ENCODE measurements around the gene PLA2G2F. TPM values are rescaled to one million over a fixed set of nuclear protein-coding genes. Genes with fewer than 3 reads are reported as not detected.

The PLA2G2F gene
- total and polyA plus RNA-seq, 2 of the 8 experiments (the other 6 are each of a cell fraction or from before 2014, with no cell fraction given) = not detected

DNA sequence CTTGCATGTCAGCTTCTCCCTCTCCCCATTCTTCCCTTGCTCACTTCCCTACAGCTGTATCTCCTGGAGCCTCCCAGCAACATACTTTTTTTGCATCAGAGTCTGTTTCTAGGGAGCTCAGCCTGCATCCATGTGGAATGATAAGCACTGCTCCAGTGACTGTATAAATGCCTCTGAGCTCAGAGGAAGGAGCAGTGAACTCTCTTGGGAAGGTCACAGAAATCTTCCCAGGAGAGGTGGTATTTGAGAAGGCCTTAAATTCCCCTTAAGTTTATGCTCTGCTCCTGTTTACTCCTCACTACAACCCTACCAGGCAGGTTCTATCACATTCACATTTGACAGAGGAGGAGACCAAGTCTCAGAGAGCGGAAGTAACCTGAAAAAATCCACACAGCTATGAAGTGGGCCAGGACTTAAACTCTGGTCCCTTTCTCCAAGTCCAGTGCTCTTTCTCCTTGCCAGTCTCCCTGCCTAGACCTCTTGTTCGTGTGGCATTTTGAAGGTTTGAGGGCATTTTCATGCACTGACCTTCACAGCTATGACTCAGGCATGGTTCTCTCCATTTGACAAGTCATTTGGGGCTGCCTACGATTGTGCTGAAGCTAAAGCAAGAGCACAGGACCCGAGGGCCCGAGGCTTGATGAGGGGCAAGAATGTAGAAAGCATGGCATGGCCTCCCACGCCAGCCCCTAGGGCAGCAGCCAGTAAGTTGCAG, 41.2 kb downstream of the PLA2G2F start:
- H3K79me1 ChIP-seq (ENCODE audit: low read depth, low read length) = 0 out of 2 replicates have a peak, but pooled peaks cover 3% of the 10 kb centered on the region
- no peak overlapping the region for H3K9ac ChIP-seq (replicated peaks in 1 of 4; ENCODE audit: extremely low read depth in 1 of 4, low read depth in 3 of 4, low read length in 3 of 4)
- H4K5ac ChIP-seq (ENCODE audit: insufficient read length, low read depth, low read length) = no peak overlapping the region
- ChIA-PET CTCF (ENCODE audit: partially characterized antibody) (interaction anchor here (0.5 to 8.3 kb wide), 12 partner anchors 9 to 306 kb away, joined by 3 to 90 read pairs (median 4); partner anchors contain the start of gene CAMK2N1), POLR2A (ENCODE audit: partially characterized antibody) (no interaction called here)
- H2BK20ac ChIP-seq (ENCODE audit: low read length) = no peak overlapping the region
- no peak overlapping the region for H4K8ac ChIP-seq (ENCODE audit: extremely low read depth, insufficient read depth, low read length)
- no peak overlapping the region for H3K27ac ChIP-seq (ENCODE audit: low read depth, low read length)
- no peaks in the 10 kb centered on the region for H3K36me3 ChIP-seq (ENCODE audit: control insufficient read depth in 2 of 4, insufficient read depth in 4 of 4, low read length in 3 of 4)
- FAIRE-seq (no peak), DNase-seq (ENCODE audit: low read depth in 1 of 2, low spot score in 2 of 2) (no peak)
- H3K4me1 ChIP-seq (replicated peaks in 1 of 4; ENCODE audit: control insufficient read depth in 3 of 4, insufficient read depth in 4 of 4, low read length in 3 of 4) = 0 out of 7 replicates have a peak, but pooled peaks cover 0 to under 1% (median 0%) of the 10 kb centered on the region in 4 experiments
- H3K4me3 ChIP-seq (ENCODE audit: extremely low read depth in 1 of 4, insufficient read depth in 2 of 4, low read depth in 3 of 4, low read length in 4 of 4) = no peak overlapping the region
- H3K23me2 ChIP-seq (ENCODE audit: low read depth, low read length) = no peaks in the 10 kb centered on the region
- H2AK5ac ChIP-seq (ENCODE audit: low read depth, low read length) = 0 out of 2 replicates have a peak overlapping the region, but pooled peaks have one; percentile 53
- no peak overlapping the region for H4K91ac ChIP-seq (replicated peaks; ENCODE audit: insufficient read length, low read length)
- no peak overlapping the region for H2BK12ac ChIP-seq (ENCODE audit: low read depth, low read length)
- H2BK15ac ChIP-seq (ENCODE audit: low read length) = no peak overlapping the region
- 87% methylated on average over 6 of the region's 6 CpGs; no CpG with 5 or more reads in 1 of the 2 experiments for WGBS, 2 experiments (ENCODE audit: extremely low coverage in 1 of 2, insufficient coverage in 1 of 2, insufficient read length in 1 of 2, insufficient replicate concordance in 2 of 2, low coverage in 1 of 2, low lambda C conversion rate in 2 of 2, missing lambda C conversion rate in 1 of 2)
- no peak overlapping the region for H3K4me2 ChIP-seq (ENCODE audit: insufficient read depth in 1 of 2, low read depth in 2 of 2, low read length in 2 of 2)
- H3K14ac ChIP-seq (ENCODE audit: insufficient read length) = no peak overlapping the region
- no peak overlapping the region for H3K4ac ChIP-seq (replicated peaks; ENCODE audit: insufficient read length, low read depth, low read length)
- H3K23ac ChIP-seq (ENCODE audit: insufficient read length) = no peak overlapping the region
- TF ChIP-seq NANOG (IDR thresholded peaks at IDR 0.05; ENCODE audit: insufficient read depth, low read depth, low read length, poor library complexity, severe bottlenecking) (no peak), RXRA (IDR thresholded peaks at IDR 0.05; ENCODE audit: insufficient read depth, low read depth, low read length) (no peak), PHF8 (conservative IDR thresholded peaks at IDR 0.05; ENCODE audit: low read depth, low read length) (no peak), EGR1 (IDR thresholded peaks at IDR 0.05; ENCODE audit: borderline replicate concordance, low read depth, low read length) (no peak), TAF1 (IDR thresholded peaks at IDR 0.05; ENCODE audit: low read depth, low read length) (no peak), BRCA1 (IDR thresholded peaks at IDR 0.05; ENCODE audit: low read depth, low read length) (no peak)
- H2AFZ ChIP-seq (ENCODE audit: low read length) = no peak overlapping the region
- H2BK5ac ChIP-seq (ENCODE audit: low read depth, low read length) = no peak overlapping the region
- H3K18ac ChIP-seq (ENCODE audit: extremely low read depth, low read length) = no peak overlapping the region
- peaks cover 0 to 11% (median 5%) of the 10 kb centered on the region in 4 experiments; a peak in 4 of 7 replicates for H3K27me3 ChIP-seq (replicated peaks in 1 of 4; ENCODE audit: control insufficient read depth in 3 of 4, extremely low read depth in 1 of 4, insufficient read depth in 3 of 4, low read length in 3 of 4)
- H3K9me3 ChIP-seq (ENCODE audit: insufficient read depth in 2 of 2, low read depth in 1 of 2, low read length in 1 of 2) = peaks cover 0 to 4% of the 10 kb centered on the region in 2 experiments; a peak in 1 of 4 replicates
- no peak overlapping the region for H2BK120ac ChIP-seq (replicated peaks; ENCODE audit: low read depth, low read length)
- no peak overlapping the region for H3K56ac ChIP-seq (replicated peaks; ENCODE audit: insufficient read length, low read depth, low read length)
- no peaks in the 10 kb centered on the region; a peak in 1 of 4 replicates for H3K79me2 ChIP-seq (ENCODE audit: control insufficient read depth in 1 of 2, insufficient read depth in 2 of 2, low read length in 2 of 2)
- H4K20me1 ChIP-seq (replicated peaks in 1 of 2; ENCODE audit: control insufficient read depth in 1 of 2, insufficient read depth in 2 of 2, low read length in 2 of 2) = no peaks in the 10 kb centered on the region
